HG03558 (cell line): Measurements from ENCODE around the gene CCDC78.

Experiments used
- ATAC-seq: cut with Tn5 transposase; IDR thresholded peaks from one replicate; pipeline ENCODE4 v1.9.1; 2021; ENCODE audit warnings: moderate number of reproducible peaks; ENCODE audit not compliant: unreplicated experiment; ENCODE audit errors: extremely low read depth

CCDC78 gene

DNA sequence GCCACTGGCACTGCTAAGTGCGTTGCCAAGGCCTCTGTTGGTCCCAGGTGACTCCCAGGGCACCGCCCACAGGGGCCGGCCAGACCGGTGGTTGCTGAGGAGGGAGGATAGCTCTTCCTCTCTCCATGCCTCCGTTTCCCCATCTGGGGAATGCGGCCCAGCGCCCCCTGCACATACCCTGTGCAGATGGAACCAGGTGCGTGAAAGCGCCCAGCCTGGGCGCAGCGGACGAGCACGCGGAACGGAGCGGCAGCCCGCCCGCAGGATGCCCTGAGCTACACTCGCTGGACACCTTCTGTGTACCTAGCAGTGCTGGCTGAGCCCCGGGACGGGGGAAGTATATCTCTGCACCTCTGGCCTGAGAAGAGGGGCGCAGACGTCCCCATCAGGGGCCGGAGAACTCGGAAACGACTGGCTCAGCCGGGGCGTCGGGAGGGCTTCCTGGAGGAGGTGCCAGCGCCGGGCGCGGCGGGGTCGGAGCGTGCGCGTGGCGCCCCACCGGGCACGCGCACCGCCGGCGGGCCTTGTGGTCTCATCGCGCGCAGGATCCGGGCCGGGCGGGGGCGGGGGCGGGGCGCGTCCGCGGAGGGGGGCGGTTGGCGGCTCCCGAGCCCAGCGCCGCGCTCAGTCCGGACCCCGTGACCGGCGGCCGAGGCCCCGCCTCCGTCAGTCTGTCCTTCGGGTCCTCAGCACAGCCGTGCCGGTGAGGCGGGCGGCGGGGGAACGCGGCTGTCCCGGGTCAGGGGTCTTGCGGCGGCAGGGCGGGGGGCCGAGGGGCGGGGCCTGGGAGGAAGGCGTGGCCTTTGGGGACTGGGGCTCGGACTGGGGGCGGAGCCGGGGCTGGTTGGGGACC lies at the start of gene CCDC78, which contains the start of gene HAGHL:
Gene CCDC78, minus strand, starts transcription at position 6 of the 853 bp plus-strand sequence. CDS start 76 bp downstream, outside the sequence.
Gene HAGHL, plus strand, starts transcription at position 669 of the 853 bp plus-strand sequence. CDS start 404 bp downstream, outside the sequence.
- ATAC-seq = no peak

DNA sequence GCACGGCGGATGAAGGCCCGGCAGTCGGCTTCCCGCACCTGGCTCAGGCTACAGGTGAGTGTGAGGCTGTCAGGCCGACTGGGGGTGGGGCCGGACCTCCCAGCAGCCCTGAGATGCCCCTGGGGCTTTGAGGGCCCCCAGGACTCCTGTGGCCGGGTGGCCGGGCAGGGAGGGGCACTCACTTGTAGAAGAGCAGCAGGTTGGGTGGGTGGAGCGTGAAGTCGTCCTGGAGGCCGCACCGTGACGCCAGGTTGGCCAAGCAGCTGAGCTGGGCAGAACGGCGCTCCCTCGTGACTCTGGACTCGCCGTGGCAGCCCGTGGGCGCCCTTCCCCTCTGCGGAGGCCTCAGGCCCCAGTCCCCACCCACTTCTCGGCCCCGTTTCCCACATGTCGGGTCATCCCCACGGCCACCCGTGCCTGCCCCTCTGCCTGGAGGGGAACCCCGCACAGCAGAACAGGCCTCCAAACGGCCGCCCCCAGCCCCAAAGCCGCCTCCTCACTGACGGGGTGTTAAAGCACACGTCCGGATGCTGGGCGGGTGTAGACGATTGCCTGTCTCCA lies 49.1 kb upstream of the CCDC78 start:
- no peak for ATAC-seq

DNA sequence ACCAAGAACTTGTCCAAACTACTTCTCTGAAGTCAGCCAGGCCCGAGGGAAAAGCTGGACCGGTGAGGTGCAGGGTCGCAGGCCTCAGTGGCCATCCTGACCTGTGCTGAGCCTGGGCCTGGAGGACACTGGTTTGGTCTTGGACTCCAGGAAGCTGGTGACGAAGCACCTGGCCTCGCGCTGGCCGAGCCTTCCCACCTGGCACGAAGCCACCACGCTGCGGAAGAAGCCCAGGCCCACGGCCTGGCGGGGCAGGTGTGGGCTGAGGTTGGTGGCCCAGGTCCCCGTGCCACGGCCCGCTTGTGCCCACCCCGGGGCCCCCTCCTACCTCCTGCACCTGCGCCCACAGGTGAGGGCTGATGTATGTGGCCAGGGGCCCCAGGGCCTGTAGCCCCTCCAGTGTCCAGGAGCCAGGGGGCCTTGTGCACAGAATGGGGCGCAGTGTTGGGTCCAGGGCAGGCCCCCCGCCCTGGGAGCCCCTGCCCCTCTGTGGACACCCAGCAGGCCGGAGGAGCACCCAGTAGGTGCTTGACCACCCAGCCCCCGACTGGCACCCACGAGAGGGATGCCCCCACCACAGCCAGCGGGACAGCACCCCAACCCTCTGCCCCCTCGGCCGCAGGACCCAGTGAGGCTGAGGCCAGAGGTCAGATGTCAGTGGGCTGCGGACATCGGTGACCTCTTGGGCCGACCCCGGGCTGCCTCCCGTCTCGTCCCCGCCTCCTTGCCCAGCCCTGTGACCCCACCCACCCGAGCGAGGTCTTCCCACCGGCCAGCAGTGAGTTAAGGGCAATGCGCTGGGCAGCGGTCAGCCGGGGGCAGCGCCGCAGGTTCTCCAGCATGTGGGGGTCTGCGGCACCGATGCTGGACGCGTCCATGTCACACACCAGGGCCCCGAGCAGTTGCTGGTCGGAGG lies 48.1 kb upstream of the CCDC78 start:
- ATAC-seq = no peak

DNA sequence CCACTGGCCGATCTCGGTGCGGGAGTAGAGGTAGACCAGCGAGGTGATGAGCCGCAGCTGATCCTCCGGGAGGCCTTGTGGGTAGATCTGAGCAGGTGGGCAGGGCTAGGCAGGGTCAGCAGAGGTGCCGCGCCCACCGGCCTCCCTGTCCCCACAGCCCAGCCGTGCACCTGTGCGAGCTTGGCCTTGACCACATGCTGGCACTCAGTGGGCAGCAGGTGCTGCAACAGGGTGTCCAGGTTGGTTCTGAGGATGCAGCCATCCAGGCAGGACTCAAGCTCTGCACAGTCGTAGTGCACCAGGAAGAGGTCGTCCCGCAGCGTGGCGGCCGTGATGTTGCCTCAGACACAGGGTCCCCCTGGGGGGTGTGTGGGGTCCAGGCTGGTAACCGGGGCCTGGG lies 46.7 kb upstream of the CCDC78 start:
- ATAC-seq = no peak

DNA sequence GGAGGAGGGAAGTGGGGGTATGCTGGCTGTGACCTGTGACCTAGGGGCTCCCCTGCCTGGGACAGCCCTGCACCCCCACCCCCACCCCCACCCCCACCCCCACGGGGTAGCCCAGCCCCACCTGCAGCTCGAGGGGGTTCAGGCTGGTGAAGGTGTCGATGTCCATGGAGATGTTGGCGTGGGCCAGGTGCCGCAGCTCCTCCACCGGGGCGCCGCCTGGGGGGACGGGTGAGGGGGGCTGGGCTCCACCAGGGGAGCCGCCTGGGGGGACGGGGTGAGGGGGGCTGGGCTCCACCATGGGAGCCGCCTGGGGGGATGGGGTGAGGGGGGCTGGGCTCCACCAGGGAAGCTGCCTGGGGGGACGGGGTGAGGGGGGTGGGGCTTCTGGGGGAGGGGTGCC lies 44.2 kb upstream of the CCDC78 start:
- no peak for ATAC-seq

DNA sequence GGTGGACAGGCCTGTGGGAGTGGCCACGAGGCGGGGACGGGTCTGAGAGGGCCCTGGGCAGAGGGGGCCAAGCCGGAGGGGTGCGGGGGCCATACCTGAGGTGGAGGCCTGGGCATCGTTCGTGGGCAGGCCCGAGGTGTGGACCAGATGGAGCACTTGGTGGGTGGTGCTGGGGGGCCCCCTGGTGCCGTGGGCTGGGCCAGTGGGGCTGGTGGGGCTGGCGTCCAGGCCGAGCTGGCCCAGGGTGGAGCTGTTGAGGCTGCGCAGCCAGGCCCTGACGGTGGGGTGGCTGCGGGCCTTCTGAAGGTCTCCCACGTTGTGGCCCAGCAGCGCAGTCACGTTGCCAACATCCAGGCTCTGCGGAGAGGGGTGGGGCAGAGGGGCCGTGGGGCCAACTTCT lies 43.7 kb upstream of the CCDC78 start:
- ATAC-seq = no peak

DNA sequence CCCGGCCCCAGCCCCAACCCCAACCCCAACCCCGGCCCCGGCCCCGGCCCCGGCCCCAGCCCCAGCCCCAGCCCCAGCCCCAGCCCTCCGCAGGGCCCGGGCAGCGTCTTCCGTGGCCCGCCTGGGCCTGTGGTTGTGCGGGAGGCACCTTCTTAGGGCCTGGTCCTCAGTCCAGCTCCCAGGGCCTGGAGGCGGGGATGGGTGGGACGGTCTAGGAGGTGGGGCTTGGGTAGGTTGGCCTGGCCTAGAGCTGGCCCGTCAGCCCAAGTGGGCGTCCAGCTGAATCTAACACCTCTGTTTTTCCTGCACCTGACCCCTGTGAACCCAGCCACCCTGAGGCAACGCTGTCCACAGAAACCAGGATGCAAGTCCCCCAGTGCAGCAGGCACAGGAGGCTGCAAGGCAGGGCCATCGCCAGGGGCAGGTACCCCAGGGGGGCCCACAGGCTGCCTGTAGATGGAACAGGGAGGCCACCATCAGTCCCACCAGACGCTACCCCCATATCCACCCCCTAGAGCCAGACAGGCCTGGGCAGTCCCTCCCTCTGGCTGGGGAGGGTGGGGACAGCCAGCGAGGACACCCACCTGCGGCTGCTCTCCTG lies 43.0 kb upstream of the CCDC78 start:
- ATAC-seq = no peak

DNA sequence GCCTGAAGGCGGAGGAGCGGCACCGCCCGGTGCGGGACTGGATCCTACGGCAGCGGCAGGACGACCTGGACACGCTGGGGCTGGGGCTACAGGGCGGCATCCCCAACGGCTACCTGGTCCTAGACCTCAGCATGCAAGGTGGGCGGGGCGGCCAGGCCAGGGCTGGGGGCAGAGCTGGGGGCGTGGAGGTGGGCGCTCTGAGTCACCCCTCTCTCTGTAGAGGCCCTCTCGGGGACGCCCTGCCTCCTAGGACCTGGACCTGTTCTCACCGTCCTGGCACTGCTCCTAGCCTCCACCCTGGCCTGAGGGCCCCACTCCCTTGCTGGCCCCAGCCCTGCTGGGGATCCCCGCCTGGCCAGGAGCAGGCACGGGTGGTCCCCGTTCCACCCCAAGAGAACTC lies 42.2 kb upstream of the CCDC78 start:
- ATAC-seq = no peak

DNA sequence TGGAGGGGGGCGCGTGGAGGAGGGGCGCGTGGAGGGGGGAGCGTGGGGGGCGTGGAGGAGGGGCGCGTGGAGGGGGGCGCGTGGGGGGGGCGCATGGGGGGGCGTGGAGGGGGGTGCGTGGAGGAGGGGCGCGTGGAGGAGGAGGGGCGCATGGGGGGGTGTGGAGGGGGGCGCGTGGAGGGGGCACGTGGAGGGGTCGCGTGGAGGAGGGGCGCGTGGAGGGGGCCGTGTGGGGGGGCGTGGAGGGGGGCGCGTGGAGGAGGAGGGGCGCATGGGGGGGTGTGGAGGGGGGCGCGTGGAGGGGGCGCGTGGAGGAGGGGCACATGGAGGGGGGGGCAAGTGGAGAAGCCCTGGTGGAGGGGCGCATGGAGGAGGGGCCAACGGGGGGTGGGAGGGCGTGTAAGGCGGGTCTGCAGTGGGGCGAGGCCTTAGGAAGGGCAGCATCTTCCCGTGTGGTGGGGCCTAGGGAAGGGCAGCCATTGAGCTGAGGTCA lies 41.5 kb upstream of the CCDC78 start:
- ATAC-seq = no peak

DNA sequence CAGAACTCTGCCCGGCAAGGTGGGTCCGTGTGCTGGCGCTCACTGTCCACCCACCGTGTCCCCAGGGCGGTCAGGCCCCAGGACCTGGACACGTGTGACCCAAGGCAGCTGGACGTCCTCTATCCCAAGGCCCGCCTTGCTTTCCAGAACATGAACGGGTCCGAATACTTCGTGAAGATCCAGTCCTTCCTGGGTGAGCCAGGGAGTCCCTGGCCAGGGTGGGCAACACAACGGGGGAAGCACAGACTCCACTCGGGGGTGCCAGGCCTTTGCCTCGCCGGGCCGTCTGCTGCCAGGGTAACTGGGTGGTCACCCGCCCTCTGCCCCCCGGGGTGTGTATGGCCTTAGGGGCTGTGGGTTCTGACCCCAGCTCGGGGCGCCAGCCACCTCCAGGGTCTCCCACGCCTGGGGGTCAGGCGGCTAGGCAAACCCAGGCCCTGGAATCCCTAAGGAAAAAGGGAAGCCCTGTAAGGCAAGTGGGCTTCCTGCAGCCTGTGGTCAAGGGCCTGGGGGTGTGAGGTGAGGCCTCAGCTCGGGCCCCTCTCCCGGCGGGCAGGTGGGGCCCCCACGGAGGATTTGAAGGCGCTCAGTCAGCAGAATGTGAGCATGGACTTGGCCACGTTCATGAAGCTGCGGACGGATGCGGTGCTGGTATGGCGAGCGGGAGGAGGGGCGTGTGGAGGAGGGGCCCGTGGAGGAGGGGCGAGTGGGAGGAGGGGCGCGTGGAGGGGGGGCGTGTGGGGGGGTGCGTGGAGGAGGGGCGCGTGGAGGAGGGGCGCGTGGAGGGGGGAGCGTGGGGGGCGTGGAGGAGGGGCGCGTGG lies 40.8 kb upstream of the CCDC78 start:
- ATAC-seq = no peak

DNA sequence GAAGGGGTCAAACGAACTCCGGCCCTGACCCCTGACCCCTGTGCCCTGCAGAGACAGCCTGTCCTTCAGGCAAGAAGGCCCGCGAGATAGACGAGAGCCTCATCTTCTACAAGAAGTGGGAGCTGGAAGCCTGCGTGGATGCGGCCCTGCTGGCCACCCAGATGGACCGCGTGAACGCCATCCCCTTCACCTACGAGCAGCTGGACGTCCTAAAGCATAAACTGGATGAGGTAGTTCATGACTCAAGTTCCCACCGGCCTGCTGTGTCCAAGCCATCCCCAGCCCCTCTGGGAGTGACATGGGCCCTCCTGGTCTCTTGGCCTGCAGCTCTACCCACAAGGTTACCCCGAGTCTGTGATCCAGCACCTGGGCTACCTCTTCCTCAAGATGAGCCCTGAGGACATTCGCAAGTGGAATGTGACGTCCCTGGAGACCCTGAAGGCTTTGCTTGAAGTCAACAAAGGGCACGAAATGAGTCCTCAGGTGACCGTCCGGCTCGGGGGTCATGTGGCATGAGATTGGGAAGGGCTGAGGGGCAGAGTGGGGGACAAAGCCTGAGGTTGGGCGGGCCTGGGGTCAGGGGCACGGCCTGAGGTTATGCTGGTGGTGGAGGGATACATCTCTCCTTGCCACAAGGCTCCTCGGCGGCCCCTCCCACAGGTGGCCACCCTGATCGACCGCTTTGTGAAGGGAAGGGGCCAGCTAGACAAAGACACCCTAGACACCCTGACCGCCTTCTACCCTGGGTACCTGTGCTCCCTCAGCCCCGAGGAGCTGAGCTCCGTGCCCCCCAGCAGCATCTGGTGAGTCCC lies 40.0 kb upstream of the CCDC78 start:
- ATAC-seq = no peak

DNA sequence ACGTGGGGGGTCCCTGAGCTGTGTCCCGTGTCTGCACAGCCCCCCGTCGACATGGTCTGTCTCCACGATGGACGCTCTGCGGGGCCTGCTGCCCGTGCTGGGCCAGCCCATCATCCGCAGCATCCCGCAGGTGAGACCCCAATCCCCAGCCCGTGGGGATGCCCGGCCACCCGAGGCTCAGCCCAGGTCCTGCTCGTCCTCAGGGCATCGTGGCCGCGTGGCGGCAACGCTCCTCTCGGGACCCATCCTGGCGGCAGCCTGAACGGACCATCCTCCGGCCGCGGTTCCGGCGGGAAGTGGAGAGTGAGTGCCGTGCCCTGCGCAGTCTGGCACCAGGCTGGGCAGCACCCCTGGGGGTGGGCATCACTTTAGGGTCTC lies 39.2 kb upstream of the CCDC78 start:
- no peak for ATAC-seq

DNA sequence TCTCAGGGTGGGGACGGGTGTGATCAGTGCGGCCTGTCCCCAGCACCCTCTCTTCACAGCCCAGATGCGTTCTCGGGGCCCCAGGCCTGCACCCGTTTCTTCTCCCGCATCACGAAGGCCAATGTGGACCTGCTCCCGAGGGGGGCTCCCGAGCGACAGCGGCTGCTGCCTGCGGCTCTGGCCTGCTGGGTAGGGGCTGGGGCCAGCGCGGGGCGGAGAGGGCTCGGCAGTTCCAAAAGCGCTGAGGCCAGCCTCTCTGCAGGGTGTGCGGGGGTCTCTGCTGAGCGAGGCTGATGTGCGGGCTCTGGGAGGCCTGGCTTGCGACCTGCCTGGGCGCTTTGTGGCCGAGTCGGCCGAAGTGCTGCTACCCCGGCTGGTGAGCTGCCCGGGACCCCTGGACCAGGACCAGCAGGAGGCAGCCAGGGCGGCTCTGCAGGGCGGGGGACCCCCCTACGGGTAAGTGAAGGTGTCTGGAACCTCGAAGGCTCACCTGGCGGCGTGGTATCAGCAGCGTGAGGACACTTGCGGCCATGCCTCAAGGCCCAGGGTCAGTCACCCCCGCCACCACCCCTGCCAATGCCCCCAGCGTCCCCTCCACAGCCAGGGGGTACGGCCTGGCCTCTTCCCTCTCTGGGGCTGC lies 38.7 kb upstream of the CCDC78 start:
- no peak for ATAC-seq

DNA sequence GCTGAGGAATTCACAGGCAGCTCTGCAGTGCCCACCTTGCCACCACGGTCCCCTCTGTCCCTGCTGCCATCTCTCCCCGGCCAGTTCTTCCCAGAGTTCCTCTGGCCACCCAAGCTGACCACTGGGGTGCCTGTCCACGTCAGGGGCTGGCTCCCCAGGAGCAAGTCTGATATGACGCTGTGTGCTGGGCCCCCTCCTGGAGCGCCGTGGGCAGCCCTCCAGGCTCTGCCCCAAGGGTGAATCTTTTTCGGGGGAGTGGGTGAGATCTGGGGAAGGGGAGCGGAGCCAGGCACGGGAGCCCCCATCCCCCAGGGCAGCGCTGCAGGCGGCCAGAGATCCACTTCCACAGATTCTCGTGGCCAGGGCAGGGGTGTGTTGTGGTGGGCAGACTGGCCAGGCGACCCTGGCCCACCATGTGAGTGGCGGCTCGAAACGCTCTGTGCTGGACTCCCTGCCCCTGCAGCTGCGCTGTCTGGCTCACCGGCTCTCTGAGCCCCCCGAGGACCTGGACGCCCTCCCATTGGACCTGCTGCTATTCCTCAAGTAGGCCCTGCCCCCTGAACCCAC lies 38.0 kb upstream of the CCDC78 start:
- ATAC-seq = no peak

DNA sequence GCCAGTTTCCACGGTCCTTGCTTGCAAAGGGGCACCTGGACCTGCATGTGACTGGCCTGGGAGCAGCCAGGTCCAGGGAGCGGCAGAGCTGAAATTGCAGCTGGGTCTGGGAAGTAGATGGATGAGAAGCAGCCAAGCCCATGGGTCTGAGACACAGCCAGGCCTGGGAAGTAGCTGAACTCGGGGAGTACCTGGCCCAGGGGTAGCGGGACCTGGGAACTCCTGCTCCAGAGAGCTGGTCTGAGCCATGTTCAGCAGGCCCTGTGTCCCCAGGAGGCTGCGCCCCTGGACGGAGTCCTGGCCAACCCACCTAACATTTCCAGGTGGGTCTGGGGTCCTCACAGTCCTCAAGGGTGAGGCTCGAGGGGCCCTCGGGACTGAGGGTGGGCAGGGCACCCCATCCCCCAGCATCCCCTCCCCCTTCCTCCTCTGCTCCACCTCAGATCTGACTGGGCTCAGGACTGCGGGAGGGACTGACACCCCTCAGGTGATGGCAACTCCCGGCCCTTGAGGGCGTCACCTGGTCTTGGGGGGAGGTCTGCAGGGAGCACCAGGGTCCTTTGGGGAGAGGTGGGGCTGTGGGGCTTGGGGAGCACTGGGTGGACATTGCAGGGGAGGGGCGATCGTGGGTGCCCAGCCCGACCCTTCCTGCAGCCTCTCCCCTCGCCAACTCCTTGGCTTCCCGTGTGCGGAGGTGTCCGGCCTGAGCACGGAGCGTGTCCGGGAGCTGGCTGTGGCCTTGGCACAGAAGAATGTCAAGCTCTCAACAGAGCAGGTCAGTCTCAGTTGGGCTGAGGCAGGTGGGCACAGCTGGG lies 37.3 kb upstream of the CCDC78 start:
- no peak for ATAC-seq

DNA sequence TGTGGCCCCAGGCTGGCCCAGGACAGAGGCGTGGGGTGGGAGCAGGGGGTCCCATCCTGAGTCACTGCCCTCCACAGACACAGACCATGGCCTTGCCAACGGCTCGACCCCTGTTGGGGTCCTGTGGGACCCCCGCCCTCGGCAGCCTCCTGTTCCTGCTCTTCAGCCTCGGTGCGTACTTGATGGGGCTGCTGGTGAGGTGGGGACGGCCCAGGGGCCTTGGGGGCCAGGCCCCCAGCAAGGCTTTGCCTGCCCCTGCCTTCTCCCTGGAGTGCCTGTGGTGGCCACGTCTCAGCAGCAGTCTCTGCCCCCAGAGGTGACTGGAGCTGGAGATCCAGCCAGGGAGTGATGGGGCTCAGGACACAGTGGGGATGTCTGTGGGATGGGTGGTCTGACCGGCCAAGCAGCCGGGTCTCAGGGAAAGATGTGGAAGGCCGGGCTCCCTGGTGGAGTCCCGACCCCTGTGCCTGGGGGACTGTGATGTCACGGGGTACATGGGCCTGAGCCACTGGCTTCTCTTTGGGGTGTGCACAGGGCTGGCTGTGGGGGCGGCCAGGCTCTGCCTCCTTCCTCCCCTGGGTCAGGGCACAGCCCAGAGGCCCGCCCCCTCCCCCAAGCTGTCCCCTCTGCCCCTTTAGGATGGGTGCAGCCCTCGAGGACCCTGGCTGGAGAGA lies 36.5 kb upstream of the CCDC78 start:
- ATAC-seq = no peak
